H1 (cell line): Measurements from ENCODE around the gene PROZ. TPM values are rescaled to one million over a fixed set of nuclear protein-coding genes. Genes with fewer than 3 reads are reported as not detected.

Source experiments
- BACH1 ChIP-seq: IDR thresholded peaks from 2 replicates; pipeline ENCODE4 v1.6.1; 2012; ENCODE audit warnings: low read length, improper control_type of control experiment
- CBX8 ChIP-seq: fragments of 300-800, 300-1000 bp; sonication (generic); IDR thresholded peaks from 2 replicates; pipeline ENCODE4 v1.7.1; 2016; ENCODE audit warnings: low read depth, low read length, borderline replicate concordance
- GABPA ChIP-seq: IDR thresholded peaks from 2 replicates; pipeline ENCODE4 v1.6.1; 2011; ENCODE audit warnings: mild to moderate bottlenecking, low read length, moderate library complexity, borderline replicate concordance; ENCODE audit not compliant: insufficient read depth
- PHF8 ChIP-seq: fragments of 200-600 bp; sonication (generic); conservative IDR thresholded peaks from 2 replicates; pipeline ENCODE4 v1.7.1; 2012; ENCODE audit warnings: low read depth, mild to moderate bottlenecking, inconsistent platforms, low read length, moderate library complexity
- RFX5 ChIP-seq: IDR thresholded peaks from 2 replicates; pipeline ENCODE4 v1.6.1; 2011; ENCODE audit warnings: low read depth, low read length, improper control_type of control experiment, borderline replicate concordance
- SP2 ChIP-seq: IDR thresholded peaks from 2 replicates; pipeline ENCODE4 v1.6.1; 2012; ENCODE audit warnings: mild to moderate bottlenecking, low read length, inconsistent platforms
- SP4 ChIP-seq: IDR thresholded peaks from 2 replicates; pipeline ENCODE4 v1.6.1; 2012; ENCODE audit warnings: low read length, inconsistent platforms
- SUZ12 ChIP-seq: fragments of 200-600 bp; sonication (generic); IDR thresholded peaks from 2 replicates; pipeline ENCODE4 v1.6.1; 2012; ENCODE audit warnings: mild to moderate bottlenecking, inconsistent platforms, low read length, moderate library complexity, mixed read lengths
- TBP ChIP-seq: IDR thresholded peaks from 2 replicates; pipeline ENCODE4 v1.6.1; 2011; ENCODE audit warnings: low read depth, low read length, improper control_type of control experiment
- ZNF274 ChIP-seq: IDR thresholded peaks from 2 replicates; pipeline ENCODE4 v1.7.0; 2012; ENCODE audit warnings: low read length, borderline replicate concordance; ENCODE audit errors: extremely low read depth
- polyA plus RNA-seq, 7 experiments: library from polyadenylated mRNA; depleted of rRNA in 3 of 7; stranded (reverse) in 5 of 7; unstranded in 2 of 7; fragments of >200 nt in 5 of 7; fragments of 200-250 nt in 2 of 7; gene quantifications; 1 replicate in 5 of 7; 2 replicates in 1 of 7; 4 replicates in 1 of 7; pipeline versions ENCODE4 v1.2.1 to v1.2.3, GENCODE V29; 2011 to 2013; ENCODE audit warnings: missing spikeins in 2 of 7, mixed read lengths in 2 of 7
- total RNA-seq: library from RNA; stranded (reverse); fragmentation: NEBNext Ultra II Directional; extraction: Animal tissue kit (Norgen Biotek cat#: 25700); gene quantifications from 2 replicates; pipeline ENCODE4 v1.2.1, GENCODE V29; 2021
- TF ChIP-seq, protein P1 (sequence below): fragments of 300-600 bp; sonication (generic); IDR thresholded peaks from 2 replicates; pipeline ENCODE4 v1.7.1; 2012; ENCODE audit warnings: low read length, moderate library complexity, mild to moderate bottlenecking, inconsistent platforms; ENCODE audit not compliant: insufficient replicate concordance

The PROZ gene
- total and polyA plus RNA-seq, 2 of the 8 experiments (the other 6 are each of a cell fraction or from before 2014, with no cell fraction given) = not detected

DNA sequence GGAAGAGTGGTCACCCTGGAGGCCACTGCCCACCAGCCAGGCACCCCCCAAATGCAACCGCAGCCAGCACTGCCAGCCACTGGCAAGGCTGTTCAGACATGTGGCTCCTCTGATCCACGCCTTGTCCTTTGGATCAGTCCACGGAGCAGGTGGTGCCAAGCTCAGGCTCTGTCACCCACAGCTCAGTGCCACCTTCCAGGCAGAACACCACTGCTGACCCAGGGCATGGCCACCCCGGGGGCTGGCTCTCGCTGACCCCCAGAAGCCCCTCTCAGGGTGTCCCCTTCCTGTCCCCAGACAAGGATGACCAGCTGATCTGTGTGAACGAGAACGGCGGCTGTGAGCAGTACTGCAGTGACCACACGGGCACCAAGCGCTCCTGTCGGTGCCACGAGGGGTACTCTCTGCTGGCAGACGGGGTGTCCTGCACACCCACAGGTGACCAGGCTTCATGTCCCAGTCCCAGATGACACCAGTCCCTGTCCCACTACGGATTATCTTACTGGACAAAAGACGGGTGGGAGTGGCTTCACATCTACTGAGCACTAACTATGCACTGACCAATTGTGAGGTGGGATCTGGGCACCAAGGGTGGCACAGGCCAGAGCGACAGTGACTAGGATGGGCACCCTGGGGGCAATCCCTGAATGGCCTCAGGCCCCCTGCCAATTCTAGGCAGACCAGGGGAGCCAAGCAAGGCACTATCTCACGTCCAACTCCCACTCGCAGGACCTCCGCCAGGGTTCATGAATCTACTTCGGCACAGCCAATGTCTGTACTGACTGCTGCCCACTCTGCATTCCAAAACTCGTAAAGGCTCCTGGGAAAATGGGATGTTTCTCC is 42.9 kb upstream of the PROZ start (continued):
- TF ChIP-seq, protein P1, sequence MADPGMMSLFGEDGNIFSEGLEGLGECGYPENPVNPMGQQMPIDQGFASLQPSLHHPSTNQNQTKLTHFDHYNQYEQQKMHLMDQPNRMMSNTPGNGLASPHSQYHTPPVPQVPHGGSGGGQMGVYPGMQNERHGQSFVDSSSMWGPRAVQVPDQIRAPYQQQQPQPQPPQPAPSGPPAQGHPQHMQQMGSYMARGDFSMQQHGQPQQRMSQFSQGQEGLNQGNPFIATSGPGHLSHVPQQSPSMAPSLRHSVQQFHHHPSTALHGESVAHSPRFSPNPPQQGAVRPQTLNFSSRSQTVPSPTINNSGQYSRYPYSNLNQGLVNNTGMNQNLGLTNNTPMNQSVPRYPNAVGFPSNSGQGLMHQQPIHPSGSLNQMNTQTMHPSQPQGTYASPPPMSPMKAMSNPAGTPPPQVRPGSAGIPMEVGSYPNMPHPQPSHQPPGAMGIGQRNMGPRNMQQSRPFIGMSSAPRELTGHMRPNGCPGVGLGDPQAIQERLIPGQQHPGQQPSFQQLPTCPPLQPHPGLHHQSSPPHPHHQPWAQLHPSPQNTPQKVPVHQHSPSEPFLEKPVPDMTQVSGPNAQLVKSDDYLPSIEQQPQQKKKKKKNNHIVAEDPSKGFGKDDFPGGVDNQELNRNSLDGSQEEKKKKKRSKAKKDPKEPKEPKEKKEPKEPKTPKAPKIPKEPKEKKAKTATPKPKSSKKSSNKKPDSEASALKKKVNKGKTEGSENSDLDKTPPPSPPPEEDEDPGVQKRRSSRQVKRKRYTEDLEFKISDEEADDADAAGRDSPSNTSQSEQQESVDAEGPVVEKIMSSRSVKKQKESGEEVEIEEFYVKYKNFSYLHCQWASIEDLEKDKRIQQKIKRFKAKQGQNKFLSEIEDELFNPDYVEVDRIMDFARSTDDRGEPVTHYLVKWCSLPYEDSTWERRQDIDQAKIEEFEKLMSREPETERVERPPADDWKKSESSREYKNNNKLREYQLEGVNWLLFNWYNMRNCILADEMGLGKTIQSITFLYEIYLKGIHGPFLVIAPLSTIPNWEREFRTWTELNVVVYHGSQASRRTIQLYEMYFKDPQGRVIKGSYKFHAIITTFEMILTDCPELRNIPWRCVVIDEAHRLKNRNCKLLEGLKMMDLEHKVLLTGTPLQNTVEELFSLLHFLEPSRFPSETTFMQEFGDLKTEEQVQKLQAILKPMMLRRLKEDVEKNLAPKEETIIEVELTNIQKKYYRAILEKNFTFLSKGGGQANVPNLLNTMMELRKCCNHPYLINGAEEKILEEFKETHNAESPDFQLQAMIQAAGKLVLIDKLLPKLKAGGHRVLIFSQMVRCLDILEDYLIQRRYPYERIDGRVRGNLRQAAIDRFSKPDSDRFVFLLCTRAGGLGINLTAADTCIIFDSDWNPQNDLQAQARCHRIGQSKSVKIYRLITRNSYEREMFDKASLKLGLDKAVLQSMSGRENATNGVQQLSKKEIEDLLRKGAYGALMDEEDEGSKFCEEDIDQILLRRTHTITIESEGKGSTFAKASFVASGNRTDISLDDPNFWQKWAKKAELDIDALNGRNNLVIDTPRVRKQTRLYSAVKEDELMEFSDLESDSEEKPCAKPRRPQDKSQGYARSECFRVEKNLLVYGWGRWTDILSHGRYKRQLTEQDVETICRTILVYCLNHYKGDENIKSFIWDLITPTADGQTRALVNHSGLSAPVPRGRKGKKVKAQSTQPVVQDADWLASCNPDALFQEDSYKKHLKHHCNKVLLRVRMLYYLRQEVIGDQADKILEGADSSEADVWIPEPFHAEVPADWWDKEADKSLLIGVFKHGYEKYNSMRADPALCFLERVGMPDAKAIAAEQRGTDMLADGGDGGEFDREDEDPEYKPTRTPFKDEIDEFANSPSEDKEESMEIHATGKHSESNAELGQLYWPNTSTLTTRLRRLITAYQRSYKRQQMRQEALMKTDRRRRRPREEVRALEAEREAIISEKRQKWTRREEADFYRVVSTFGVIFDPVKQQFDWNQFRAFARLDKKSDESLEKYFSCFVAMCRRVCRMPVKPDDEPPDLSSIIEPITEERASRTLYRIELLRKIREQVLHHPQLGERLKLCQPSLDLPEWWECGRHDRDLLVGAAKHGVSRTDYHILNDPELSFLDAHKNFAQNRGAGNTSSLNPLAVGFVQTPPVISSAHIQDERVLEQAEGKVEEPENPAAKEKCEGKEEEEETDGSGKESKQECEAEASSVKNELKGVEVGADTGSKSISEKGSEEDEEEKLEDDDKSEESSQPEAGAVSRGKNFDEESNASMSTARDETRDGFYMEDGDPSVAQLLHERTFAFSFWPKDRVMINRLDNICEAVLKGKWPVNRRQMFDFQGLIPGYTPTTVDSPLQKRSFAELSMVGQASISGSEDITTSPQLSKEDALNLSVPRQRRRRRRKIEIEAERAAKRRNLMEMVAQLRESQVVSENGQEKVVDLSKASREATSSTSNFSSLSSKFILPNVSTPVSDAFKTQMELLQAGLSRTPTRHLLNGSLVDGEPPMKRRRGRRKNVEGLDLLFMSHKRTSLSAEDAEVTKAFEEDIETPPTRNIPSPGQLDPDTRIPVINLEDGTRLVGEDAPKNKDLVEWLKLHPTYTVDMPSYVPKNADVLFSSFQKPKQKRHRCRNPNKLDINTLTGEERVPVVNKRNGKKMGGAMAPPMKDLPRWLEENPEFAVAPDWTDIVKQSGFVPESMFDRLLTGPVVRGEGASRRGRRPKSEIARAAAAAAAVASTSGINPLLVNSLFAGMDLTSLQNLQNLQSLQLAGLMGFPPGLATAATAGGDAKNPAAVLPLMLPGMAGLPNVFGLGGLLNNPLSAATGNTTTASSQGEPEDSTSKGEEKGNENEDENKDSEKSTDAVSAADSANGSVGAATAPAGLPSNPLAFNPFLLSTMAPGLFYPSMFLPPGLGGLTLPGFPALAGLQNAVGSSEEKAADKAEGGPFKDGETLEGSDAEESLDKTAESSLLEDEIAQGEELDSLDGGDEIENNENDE = no peak
- no peak for TF ChIP-seq TBP
- TF ChIP-seq PHF8 = no peak
- TF ChIP-seq SP2 = no peak
- TF ChIP-seq RFX5 = no peak
- no peak for TF ChIP-seq ZNF274
- no peak for TF ChIP-seq BACH1
- TF ChIP-seq SP4 = no peak
- no peak for TF ChIP-seq GABPA
- no peak for TF ChIP-seq SUZ12
- no peak for TF ChIP-seq CBX8
